Fibroblast of lung (primary cell): Measurements from ENCODE around the gene UBL7. TPM values are rescaled to one million over a fixed set of nuclear protein-coding genes. Genes with fewer than 3 reads are reported as not detected.

Experiments
- DNase-seq, 2 donors: peaks; one replicate each; pipeline versions ENCODE4 v3.0.0 to v3.0.0-alpha.2; 2010; ENCODE audit warnings: low read depth in 2 of 2
- H2AFZ ChIP-seq: 2 replicates; pipeline ENCODE4 v1.5.1; 2012; ENCODE audit warnings: low read length, control low read depth, inconsistent platforms
- H3K27ac ChIP-seq: 2 replicates; pipeline ENCODE4 v1.5.1; 2011; ENCODE audit warnings: low read length, control low read depth; ENCODE audit not compliant: insufficient read depth
- H3K27me3 ChIP-seq: 2 replicates; pipeline ENCODE4 v1.5.1; 2011; ENCODE audit warnings: mild to moderate bottlenecking, low read length; ENCODE audit not compliant: control insufficient read depth, insufficient read depth
- H3K36me3 ChIP-seq: 2 replicates; pipeline ENCODE4 v1.5.1; 2011; ENCODE audit warnings: low read length; ENCODE audit not compliant: control insufficient read depth, insufficient read depth
- H3K4me1 ChIP-seq: 2 replicates; pipeline ENCODE4 v1.5.1; 2011; ENCODE audit warnings: low read length; ENCODE audit not compliant: control insufficient read depth, insufficient read depth; ENCODE audit errors: extremely low read depth
- H3K4me2 ChIP-seq: 2 replicates; pipeline ENCODE4 v1.5.1; 2011; ENCODE audit warnings: low read length, control low read depth; ENCODE audit not compliant: insufficient read depth; ENCODE audit errors: extremely low read depth
- H3K4me3 ChIP-seq, 4 experiments: fragments of 200-600 bp in 1 of 4; sonication (generic) in 1 of 4; replicated peaks in 1 of 4; 2 replicates each; pipeline ENCODE4 v1.5.1; 2011 to 2016; ENCODE audit warnings: low read length in 4 of 4, low read depth in 3 of 4, mild to moderate bottlenecking in 3 of 4, control low read depth in 2 of 4, inconsistent platforms in 1 of 4, mixed read lengths in 1 of 4; ENCODE audit not compliant: insufficient read depth in 1 of 4; ENCODE audit errors: control extremely low read depth in 1 of 4
- H3K79me2 ChIP-seq: 2 replicates; pipeline ENCODE4 v1.5.1; 2012; ENCODE audit warnings: mild to moderate bottlenecking, low read length, inconsistent platforms; ENCODE audit not compliant: control insufficient read depth, insufficient read depth
- H3K9ac ChIP-seq: 2 replicates; pipeline ENCODE4 v1.5.1; 2011; ENCODE audit warnings: mild to moderate bottlenecking, low read length, control low read depth; ENCODE audit not compliant: insufficient read depth
- H3K9me3 ChIP-seq: 2 replicates; pipeline ENCODE4 v1.5.1; 2012; ENCODE audit warnings: low read depth, low read length; ENCODE audit not compliant: control insufficient read depth, insufficient read depth
- H4K20me1 ChIP-seq: 2 replicates; pipeline ENCODE4 v1.5.1; 2011; ENCODE audit warnings: low read length; ENCODE audit not compliant: control insufficient read depth, insufficient read depth; ENCODE audit errors: extremely low read depth
- EZH2 ChIP-seq: IDR thresholded peaks from 2 replicates; pipeline ENCODE4 v1.5.1; 2012; ENCODE audit warnings: low read length, control low read depth, mild to moderate bottlenecking; ENCODE audit errors: missing control alignments
- polyA plus RNA-seq, 2 donors: library from polyadenylated mRNA; depleted of rRNA in 1 of 2; stranded (reverse) in 1 of 2; unstranded in 1 of 2; fragments of >200 nt; gene quantifications; 2 replicates each; pipeline ENCODE4 v1.2.1, GENCODE V29; 2011 to 2012; ENCODE audit warnings: missing spikeins in 1 of 2
- total RNA-seq: library from RNA; depleted of rRNA; stranded (reverse); fragments of >200 nt; gene quantifications from 2 replicates; pipeline ENCODE4 v1.2.1, GENCODE V29; 2014
- TF ChIP-seq, protein P1 (sequence below), 2 donors: IDR thresholded peaks in 1 of 2; conservative IDR thresholded peaks in 1 of 2; 1 replicate in 1 of 2; 2 replicates in 1 of 2; pipeline ENCODE4 v1.5.1; 2011 to 2012; ENCODE audit warnings: low read length in 2 of 2, control low read depth in 1 of 2, inconsistent platforms in 1 of 2, low read depth in 1 of 2, mild to moderate bottlenecking in 1 of 2

Gene UBL7
- total and polyA plus RNA-seq, 2 donors (not counting 1 experiment from before 2014, with no cell fraction given): 31.9 to 36.8 TPM

DNA sequence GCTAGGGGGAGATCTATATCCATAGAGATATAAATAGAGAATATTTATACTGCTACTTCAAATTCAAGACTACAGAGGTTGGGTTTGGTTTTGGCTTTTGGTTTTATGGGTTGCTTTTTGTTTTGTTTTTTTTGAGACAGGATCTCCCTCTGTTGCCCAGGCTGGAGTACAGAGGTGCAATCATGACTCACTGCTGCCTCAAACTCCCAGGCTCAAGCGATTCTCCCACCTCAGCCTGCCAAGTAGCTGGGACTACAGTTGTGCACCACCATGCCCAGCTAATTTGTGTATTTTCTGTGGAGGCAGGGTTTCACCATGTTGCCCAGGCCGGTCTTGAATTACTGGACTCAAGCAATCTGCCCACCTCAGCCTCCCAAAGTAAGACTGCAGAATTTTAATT, 3.9 kb upstream of the UBL7 start:
- TF ChIP-seq EZH2: no peak
- TF ChIP-seq, protein P1, sequence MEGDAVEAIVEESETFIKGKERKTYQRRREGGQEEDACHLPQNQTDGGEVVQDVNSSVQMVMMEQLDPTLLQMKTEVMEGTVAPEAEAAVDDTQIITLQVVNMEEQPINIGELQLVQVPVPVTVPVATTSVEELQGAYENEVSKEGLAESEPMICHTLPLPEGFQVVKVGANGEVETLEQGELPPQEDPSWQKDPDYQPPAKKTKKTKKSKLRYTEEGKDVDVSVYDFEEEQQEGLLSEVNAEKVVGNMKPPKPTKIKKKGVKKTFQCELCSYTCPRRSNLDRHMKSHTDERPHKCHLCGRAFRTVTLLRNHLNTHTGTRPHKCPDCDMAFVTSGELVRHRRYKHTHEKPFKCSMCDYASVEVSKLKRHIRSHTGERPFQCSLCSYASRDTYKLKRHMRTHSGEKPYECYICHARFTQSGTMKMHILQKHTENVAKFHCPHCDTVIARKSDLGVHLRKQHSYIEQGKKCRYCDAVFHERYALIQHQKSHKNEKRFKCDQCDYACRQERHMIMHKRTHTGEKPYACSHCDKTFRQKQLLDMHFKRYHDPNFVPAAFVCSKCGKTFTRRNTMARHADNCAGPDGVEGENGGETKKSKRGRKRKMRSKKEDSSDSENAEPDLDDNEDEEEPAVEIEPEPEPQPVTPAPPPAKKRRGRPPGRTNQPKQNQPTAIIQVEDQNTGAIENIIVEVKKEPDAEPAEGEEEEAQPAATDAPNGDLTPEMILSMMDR (conservative IDR thresholded peaks at IDR 0.05 in 1 of 2, IDR thresholded peaks at IDR 0.05 in 1 of 2; ENCODE audit: low read depth in 1 of 2, low read length in 2 of 2): no peak
- no peak overlapping the region for H3K4me3 ChIP-seq

DNA sequence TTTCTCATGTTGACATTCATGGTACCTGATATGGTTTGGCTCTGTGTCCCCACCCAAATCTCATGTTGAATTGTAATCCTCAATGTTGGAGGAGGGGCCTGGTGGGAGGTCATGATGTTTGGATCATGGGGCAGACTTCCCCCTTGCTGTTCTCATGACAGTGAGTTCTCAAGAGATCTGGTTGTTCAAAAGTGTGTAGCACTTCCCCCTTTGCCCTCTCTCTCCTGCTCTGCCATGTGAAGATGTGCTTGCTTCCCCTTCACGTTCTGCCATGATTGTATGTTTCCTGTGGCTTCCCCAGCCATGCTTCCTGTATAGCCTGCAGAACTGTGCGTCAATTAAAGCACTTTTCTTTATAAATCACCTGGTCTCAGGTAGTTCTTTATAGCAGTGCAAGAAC, 3.3 kb upstream of the UBL7 start:
- Histone ChIP-seq H3K9ac (no peak overlapping the region), H3K4me2 (no peak overlapping the region), H4K20me1 (no peaks in the 10 kb centered on the region), H3K4me1 (no peaks in the 10 kb centered on the region), H3K27me3 (no peaks in the 10 kb centered on the region), H3K79me2 (peaks cover 4% of the 10 kb centered on the region), H3K36me3 (no peaks in the 10 kb centered on the region), H2AFZ (no peak overlapping the region), H3K4me3 (no peak overlapping the region), H3K9me3 (no peaks in the 10 kb centered on the region), H3K27ac (no peak overlapping the region)
- DNase-seq: no peak
- TF ChIP-seq EZH2: no peak
- TF ChIP-seq, protein P1 (conservative IDR thresholded peaks at IDR 0.05 in 1 of 2, IDR thresholded peaks at IDR 0.05 in 1 of 2; ENCODE audit: low read depth in 1 of 2, low read length in 2 of 2): no peak

More for the DNA sequence above, 3.9 kb upstream of the UBL7 start:
- Histone ChIP-seq H4K20me1 (no peaks in the 10 kb centered on the region), H3K9me3 (no peaks in the 10 kb centered on the region), H3K79me2 (peaks cover 4% of the 10 kb centered on the region), H2AFZ (no peak overlapping the region), H3K36me3 (no peaks in the 10 kb centered on the region), H3K4me1 (no peaks in the 10 kb centered on the region), H3K9ac (no peak overlapping the region), H3K4me2 (no peak overlapping the region), H3K27ac (no peak overlapping the region), H3K27me3 (no peaks in the 10 kb centered on the region)
- DNase-seq: no peak

DNA sequence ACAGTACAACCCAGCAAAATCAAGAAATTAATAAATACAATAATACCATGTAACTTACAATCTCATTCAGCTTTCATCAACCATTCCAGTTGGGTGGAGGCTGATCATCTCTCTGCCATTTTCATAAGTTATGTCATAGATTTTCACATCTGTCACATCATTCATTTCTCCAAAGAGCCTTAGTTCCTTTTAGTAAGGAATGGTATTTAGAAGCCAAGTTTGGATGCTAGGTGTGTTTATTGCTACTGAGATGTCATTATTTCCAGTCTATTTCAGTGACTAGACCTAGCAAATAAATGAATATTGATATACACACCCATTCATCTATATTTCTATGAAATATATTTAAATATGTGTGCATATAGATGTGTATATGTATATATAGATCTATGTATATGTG, 2.7 kb upstream of the UBL7 start:
- TF ChIP-seq, protein P1 (conservative IDR thresholded peaks at IDR 0.05 in 1 of 2, IDR thresholded peaks at IDR 0.05 in 1 of 2; ENCODE audit: low read depth in 1 of 2, low read length in 2 of 2): no peak
- no peak for TF ChIP-seq EZH2
- H3K79me2 ChIP-seq: peaks cover 4% of the 10 kb centered on the region
- H3K27me3 ChIP-seq: no peaks in the 10 kb centered on the region
- H2AFZ ChIP-seq: no peak overlapping the region
- no peak overlapping the region for H3K4me2 ChIP-seq
- no peak overlapping the region for H3K4me3 ChIP-seq
- H4K20me1 ChIP-seq: no peaks in the 10 kb centered on the region
- no peaks in the 10 kb centered on the region for H3K36me3 ChIP-seq
- no peak overlapping the region for H3K9ac ChIP-seq
- H3K27ac ChIP-seq: no peak overlapping the region
- no peaks in the 10 kb centered on the region for H3K9me3 ChIP-seq
- DNase-seq: no peak
- H3K4me1 ChIP-seq: no peaks in the 10 kb centered on the region
